Pancreas (tissue), 10 donors: Measurements from ENCODE around the gene C7orf57. TPM values are rescaled to one million over a fixed set of nuclear protein-coding genes. Genes with fewer than 3 reads are reported as not detected.

ENCODE experiments used
- ATAC-seq, 4 donors: fragments of 200-7000 bp; cut with Tn5 transposase; one replicate each; pipeline versions ENCODE4 v1.8.0 to v1.9.1; 2020; ENCODE audit warnings: mild to moderate bottlenecking in 4 of 4, moderate library complexity in 4 of 4
- DNase-seq, 6 donors: peaks; one replicate each; pipeline ENCODE4 v3.0.0-alpha.2; 2020
- FAIRE-seq: peaks from 2 replicates; lab custom pipeline; 2012; peaks lifted over from hg19 to GRCh38; lab: Jason Lieb, UNC
- H3K27ac ChIP-seq, 4 donors: fragments of 200-600 bp; sonication (generic); 1 replicate in 3 of 4; 2 replicates in 1 of 4; pipeline versions ENCODE4 v1.5.0 to v1.8.0; 2020
- H3K27me3 ChIP-seq, 4 donors: fragments of 200-600 bp; one replicate each; pipeline ENCODE4 v1.8.0; 2021
- H3K36me3 ChIP-seq, 3 donors: fragments of 200-600 bp; sonication (generic) in 1 of 3; one replicate each; pipeline versions ENCODE4 v1.5.0 to v1.8.0; 2020 to 2021
- H3K4me1 ChIP-seq, 3 donors: fragments of 200-600 bp; one replicate each; pipeline ENCODE4 v1.8.0; 2021
- H3K4me3 ChIP-seq, 4 donors: fragments of 200-600 bp; sonication (generic) in 2 of 4; one replicate each; pipeline versions ENCODE4 v1.5.0 to v1.8.0; 2020 to 2021
- H3K9me3 ChIP-seq, 4 donors: fragments of 200-600 bp; one replicate each; pipeline ENCODE4 v1.8.0; 2021
- WGBS, 2 donors: extraction: QIAGEN DNeasy Blood & Tissue Kit; methylation state at CpG; one replicate each; pipeline ENCODE4 v1.1.7; 2013; 5-methylcytosine and 5-hydroxymethylcytosine counted together
- intact Hi-C, 3 donors: fragments of 100-400 bp; cut with DNase I; formaldehyde crosslinking; loops; one replicate each; pipeline versions ENCODE4 v1.11.1 to v1.14.2; 2022
- polyA plus RNA-seq, 2 donors: library from polyadenylated mRNA; stranded (reverse); fragments of 200-250 nt; gene quantifications; one replicate each; pipeline ENCODE4 v1.2.3, GENCODE V29; 2013
- total RNA-seq, 6 donors: library from RNA; stranded (reverse); fragmentation: NEBNext Ultra II Directional in 4 of 6; extraction: Animal tissue kit (Norgen Biotek cat#: 25700) in 4 of 6; gene quantifications; one replicate each; pipeline versions ENCODE4 v1.2.1 to v1.2.4, GENCODE V29; 2021 to 2023
- TF ChIP-seq, protein P1 (sequence below), 4 donors: fragments of 200-600 bp; sonication (generic) in 3 of 4; IDR thresholded peaks; one replicate each; pipeline versions ENCODE4 v1.5.0 to v1.8.0; 2021; ENCODE audit warnings: antibody characterized with exemption in 4 of 4
- donor health status: healthy with polysubstance abuse.
- donor health status: DM: no; HTN: no; CAD: no; lungs with moderate emphysema.
- donor health status: DM: no; HTN: no; CAD: no.
- donor health status: control.
- donor health status: control.
- donor health status: Bipolar disorder and iron deficiency.
- donor health status: DM: yes; HTN: yes; CAD: no.
- donor health status: DM: no; HTN: no; CAD: no.
- donor health status: DM: no; HTN: no; CAD: no.
- donor health status: DM: yes; HTN: yes; CAD: no.

Gene C7orf57
- total and polyA plus RNA-seq, 8 donors, result not detected

DNA sequence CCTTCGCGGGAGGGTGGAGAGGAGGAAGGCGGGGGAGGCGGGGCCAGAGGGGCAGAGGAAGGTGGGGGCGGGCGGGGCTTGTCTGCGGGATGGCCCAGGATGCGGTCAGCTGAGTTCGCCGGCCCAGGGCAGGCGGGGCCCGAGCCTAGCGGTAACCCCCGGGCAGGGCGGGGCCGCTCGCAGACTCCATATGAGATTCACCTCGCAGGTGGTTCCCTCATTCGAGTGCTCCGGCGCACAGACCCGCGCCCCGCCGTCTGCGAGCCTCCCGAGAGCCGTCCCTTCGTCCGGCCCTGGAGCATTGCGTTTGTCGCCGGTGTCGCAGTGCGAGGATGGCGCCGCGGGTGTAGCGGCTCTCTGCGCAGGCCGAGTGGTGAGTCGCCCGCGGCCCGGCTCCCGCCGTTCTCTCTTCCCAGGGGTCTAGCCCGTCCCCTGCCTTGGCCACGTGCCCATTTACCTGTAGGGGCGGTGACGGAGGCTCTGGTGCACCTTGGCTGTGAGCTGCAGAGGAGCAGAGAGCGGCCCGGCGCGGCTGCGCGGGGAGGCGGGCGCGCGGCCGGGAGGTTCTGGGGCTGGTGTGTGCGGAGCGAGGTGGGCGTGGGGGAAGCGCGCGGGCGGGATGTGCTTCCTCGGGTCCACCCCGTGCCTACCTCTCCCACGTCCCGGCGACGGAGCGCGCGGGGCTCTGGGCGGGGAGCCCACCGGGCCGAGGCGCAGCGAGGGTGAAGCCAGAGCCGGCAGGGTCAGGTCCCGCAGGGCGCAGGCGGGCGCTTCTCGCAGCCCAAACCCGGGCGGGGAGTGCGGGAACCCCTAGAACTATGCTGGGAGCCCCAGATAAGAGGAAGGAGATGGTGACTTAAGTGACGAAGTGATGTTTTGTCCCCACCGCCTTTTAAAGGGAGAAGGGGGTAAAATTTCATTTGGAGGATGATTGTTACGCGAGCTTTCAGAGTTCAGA is 54.0 kb downstream of the C7orf57 start, which contains the start of gene UPP1:
Gene UPP1, plus strand, starts transcription at position 220 of the 958 bp plus-strand sequence. CDS start 5,519 bp downstream, outside the sequence.
- DNase-seq, result peak in 4 of 6 donors; percentile 57 to 95 (median 84)
- Histone ChIP-seq H3K27ac (peak within 1 kb of the TSS; percentile 88 to 99 (median 96)), H3K4me1 (peaks cover 2 to 16% (median 6%) of the 10 kb centered on the region in 3 donors), H3K27me3 (no peaks in the 10 kb centered on the region), H3K9me3 (no peaks in the 10 kb centered on the region), H3K36me3 (no peaks in the 10 kb centered on the region), H3K4me3 (peak within 1 kb of the TSS; percentile 42 to 90 (median 80))
- 1 to 2% methylated on average over 66 to 96 of the region's 96 CpGs for WGBS, 2 donors
- TF ChIP-seq, protein P1, sequence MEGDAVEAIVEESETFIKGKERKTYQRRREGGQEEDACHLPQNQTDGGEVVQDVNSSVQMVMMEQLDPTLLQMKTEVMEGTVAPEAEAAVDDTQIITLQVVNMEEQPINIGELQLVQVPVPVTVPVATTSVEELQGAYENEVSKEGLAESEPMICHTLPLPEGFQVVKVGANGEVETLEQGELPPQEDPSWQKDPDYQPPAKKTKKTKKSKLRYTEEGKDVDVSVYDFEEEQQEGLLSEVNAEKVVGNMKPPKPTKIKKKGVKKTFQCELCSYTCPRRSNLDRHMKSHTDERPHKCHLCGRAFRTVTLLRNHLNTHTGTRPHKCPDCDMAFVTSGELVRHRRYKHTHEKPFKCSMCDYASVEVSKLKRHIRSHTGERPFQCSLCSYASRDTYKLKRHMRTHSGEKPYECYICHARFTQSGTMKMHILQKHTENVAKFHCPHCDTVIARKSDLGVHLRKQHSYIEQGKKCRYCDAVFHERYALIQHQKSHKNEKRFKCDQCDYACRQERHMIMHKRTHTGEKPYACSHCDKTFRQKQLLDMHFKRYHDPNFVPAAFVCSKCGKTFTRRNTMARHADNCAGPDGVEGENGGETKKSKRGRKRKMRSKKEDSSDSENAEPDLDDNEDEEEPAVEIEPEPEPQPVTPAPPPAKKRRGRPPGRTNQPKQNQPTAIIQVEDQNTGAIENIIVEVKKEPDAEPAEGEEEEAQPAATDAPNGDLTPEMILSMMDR (IDR thresholded peaks at IDR 0.05), result no peak
- intact Hi-C loops, result loop anchor here in 1 of 3 donors (10.0 kb wide), 1 partner anchor 55 kb away; the partner anchor contains the start of gene C7orf57
- ATAC-seq, result peak; percentile 41 to 88 (median 87)
- no peak for FAIRE-seq

DNA sequence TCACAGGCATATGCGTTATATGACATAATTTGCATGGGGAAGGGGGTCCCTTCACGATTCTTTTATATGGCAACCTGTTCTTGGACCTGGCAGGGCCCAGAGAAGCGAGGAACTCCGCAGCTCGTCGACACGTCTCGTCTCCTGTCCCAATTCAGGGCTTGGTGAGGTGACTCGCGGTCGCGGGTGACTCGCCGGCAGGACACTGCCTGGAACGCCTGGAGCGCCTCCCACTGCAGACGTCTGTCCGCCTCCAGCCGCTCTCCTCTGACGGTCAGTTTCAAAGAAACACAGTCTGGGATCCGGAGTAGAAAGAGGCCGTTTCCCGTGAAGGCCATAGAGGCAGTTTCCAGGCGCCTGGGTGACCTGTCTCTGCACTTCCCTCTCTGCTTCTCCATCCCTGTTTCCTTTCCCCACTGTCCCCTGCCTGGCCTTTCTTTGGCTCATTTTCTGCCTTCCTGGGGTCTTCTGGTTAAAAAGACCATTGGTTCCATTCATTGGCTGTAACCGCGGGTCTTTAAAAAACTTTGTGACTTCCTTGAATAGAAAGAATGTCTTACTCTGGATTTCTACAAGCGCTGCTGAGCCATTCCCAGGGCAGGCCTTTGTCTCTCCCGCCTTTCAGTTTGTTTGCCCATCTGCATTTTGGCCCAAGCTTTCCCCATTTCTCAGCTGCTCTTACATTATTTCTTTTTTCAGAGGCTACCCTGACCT is 54.9 kb downstream of the C7orf57 start:
- no peak for FAIRE-seq
- Histone ChIP-seq H3K9me3 (no peaks in the 10 kb centered on the region), H3K36me3 (no peaks in the 10 kb centered on the region), H3K27me3 (no peaks in the 10 kb centered on the region), H3K4me3 (peak overlapping the region; percentile 42 to 90 (median 80)), H3K27ac (peak overlapping the region in 2 of 4 donors; percentile 98 to 99), H3K4me1 (peaks cover 2 to 13% (median 6%) of the 10 kb centered on the region in 3 donors)
- intact Hi-C loops, result loop anchor here in 1 of 3 donors (10.0 kb wide), 1 partner anchor 55 kb away; the partner anchor contains the start of gene C7orf57
- 48 to 56% methylated on average over 28 of the region's 28 CpGs for WGBS, 2 donors
- no peak for ATAC-seq
- DNase-seq, result peak in 4 of 6 donors; percentile 35 to 69 (median 43)
- TF ChIP-seq, protein P1 (IDR thresholded peaks at IDR 0.05), result no peak

DNA sequence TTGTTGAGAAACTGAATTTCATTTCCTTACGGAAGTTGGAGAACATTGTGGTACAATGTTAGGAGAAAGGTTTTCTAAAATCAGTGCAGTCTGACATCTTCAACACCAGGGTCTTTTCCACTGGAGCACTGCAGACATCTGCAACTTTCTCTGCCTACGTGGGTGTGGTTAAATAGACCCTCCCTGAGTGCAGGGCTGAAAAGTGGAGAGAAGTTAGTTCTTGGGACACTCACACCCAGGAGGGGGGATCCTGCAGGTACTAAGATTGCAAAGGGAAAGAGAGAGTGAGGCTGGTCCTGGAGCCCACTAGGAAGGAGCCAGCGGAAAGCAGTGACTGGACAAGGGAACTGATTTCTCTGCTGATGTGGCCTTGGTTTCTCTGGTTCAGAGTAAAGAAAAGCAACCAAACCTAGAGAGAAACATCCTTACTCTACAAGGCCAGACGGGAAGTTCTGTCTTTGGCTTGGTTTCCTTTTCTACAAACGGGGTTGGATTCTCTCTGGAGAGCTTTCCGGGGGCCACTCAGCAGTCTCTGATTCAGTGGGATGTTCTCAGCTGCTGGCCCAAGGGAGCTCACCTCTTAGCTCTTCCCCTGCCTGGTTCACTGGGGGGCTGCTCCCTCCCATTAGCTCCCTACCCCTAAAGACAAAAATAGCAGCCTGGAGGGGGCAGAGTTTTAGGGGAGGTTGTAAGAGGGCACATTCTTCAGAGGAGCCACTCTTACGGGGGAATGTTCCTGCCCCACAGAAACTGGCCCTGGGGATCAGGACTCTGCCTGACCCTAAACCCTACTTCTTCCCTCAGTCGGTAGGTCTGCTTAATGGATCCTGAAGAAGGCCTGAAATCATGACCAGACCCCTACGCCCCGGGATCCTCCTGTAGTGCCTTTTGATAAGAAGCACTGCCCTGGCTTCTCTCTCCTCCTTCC is 56.4 kb downstream of the C7orf57 start:
- ATAC-seq (no peak), FAIRE-seq (no peak), DNase-seq (no peak)
- WGBS, 2 donors, result 86 to 89% methylated on average over 10 of the region's 10 CpGs
- Histone ChIP-seq H3K27ac (no peak overlapping the region), H3K4me1 (peaks cover 2 to 12% (median 6%) of the 10 kb centered on the region in 3 donors), H3K4me3 (no peak overlapping the region), H3K9me3 (no peaks in the 10 kb centered on the region), H3K36me3 (no peaks in the 10 kb centered on the region), H3K27me3 (no peaks in the 10 kb centered on the region)
- TF ChIP-seq, protein P1 (IDR thresholded peaks at IDR 0.05), result no peak
- intact Hi-C loops, result loop anchor here in 1 of 3 donors (10.0 kb wide), 1 partner anchor 57 kb away; the partner anchor contains the start of gene C7orf57

DNA sequence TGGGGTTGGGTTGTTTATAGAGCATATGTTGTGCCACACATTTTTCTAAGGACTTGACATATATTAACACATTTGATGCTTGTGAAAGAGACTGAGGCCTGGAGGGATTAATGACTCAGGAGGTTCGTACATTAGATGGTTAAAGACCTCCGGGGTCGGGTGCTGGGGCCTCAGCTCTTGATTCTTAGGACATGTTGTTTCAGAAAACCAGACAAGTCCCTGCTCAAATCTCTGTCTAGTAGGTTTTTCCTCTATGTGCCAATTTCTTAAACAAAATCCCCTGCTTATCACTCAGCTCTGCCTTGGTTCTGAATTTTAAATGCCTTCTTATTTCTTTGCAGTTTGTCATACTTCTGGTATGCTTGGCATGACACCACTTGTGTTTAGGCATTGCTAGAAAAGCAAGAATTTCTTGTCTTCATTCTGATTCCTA is 59.5 kb downstream of the C7orf57 start:
- intact Hi-C loops, result loop anchor here in 1 of 3 donors (10.0 kb wide), 1 partner anchor 60 kb away; the partner anchor contains the start of gene C7orf57

More for the DNA sequence above, 59.5 kb downstream of the C7orf57 start:
- Histone ChIP-seq H3K9me3 (no peaks in the 10 kb centered on the region), H3K27ac (no peak overlapping the region), H3K27me3 (no peaks in the 10 kb centered on the region), H3K36me3 (no peaks in the 10 kb centered on the region), H3K4me1 (peaks cover 0 to 8% (median 2%) of the 10 kb centered on the region in 3 donors), H3K4me3 (no peak overlapping the region)
- FAIRE-seq (no peak), DNase-seq (no peak), ATAC-seq (peak in 1 of 4 donors; percentile 23)
- WGBS, 2 donors, result 88 to 89% methylated on average over 3 of the region's 3 CpGs
- TF ChIP-seq, protein P1 (IDR thresholded peaks at IDR 0.05), result no peak
